HEK293 (cell line): ENCODE results near the gene WWOX.

Source experiments
- ATF2 ChIP-seq: fragments of 450-650 bp; formaldehyde crosslinking; IDR thresholded peaks from 2 replicates; pipeline ENCODE4 v1.5.1; 2016; ENCODE audit warnings: missing biosample characterization, missing genetic modification characterization, low read depth
- CTCF ChIP-seq: fragments of 450-650 bp; formaldehyde crosslinking; IDR thresholded peaks from 2 replicates; pipeline ENCODE4 v1.5.1; 2016; ENCODE audit warnings: missing biosample characterization, missing genetic modification characterization
- ELK4 ChIP-seq: IDR thresholded peaks from 2 replicates; pipeline ENCODE4 v1.6.1; 2011; ENCODE audit warnings: mild to moderate bottlenecking, low read depth, low read length, borderline replicate concordance
- GLIS1 ChIP-seq: fragments of 450-650 bp; formaldehyde crosslinking; IDR thresholded peaks from 2 replicates; pipeline ENCODE4 v1.5.1; 2016; ENCODE audit warnings: missing biosample characterization, missing genetic modification characterization
- KLF16 ChIP-seq: fragments of 450-650 bp; formaldehyde crosslinking; IDR thresholded peaks from 2 replicates; pipeline ENCODE4 v1.5.1; 2017; ENCODE audit warnings: missing biosample characterization, missing genetic modification characterization
- RBAK ChIP-seq: fragments of 450-650 bp; formaldehyde crosslinking; IDR thresholded peaks from 2 replicates; pipeline ENCODE4 v1.5.1; 2016; ENCODE audit warnings: missing biosample characterization, missing genetic modification characterization
- REST ChIP-seq: fragments of 450-650 bp; formaldehyde crosslinking; IDR thresholded peaks from 2 replicates; pipeline ENCODE4 v1.5.1; 2016; ENCODE audit warnings: missing biosample characterization, missing genetic modification characterization
- ZBTB10 ChIP-seq: fragments of 450-650 bp; formaldehyde crosslinking; IDR thresholded peaks from 2 replicates; pipeline ENCODE4 v1.5.1; 2016; ENCODE audit warnings: missing biosample characterization, missing genetic modification characterization
- ZBTB11 ChIP-seq: fragments of 450-650 bp; formaldehyde crosslinking; conservative IDR thresholded peaks from 2 replicates; pipeline ENCODE4 v1.5.1; 2016; ENCODE audit warnings: low read depth, missing biosample characterization, missing genetic modification characterization
- ZBTB8A ChIP-seq: fragments of 450-650 bp; formaldehyde crosslinking; IDR thresholded peaks from 2 replicates; pipeline ENCODE4 v1.5.1; 2016; ENCODE audit warnings: missing biosample characterization, missing genetic modification characterization
- ZNF24 ChIP-seq: fragments of 450-650 bp; formaldehyde crosslinking; IDR thresholded peaks from 2 replicates; pipeline ENCODE4 v1.5.1; 2016; ENCODE audit warnings: missing biosample characterization, missing genetic modification characterization
- ZNF544 ChIP-seq: fragments of 450-650 bp; formaldehyde crosslinking; IDR thresholded peaks from 2 replicates; pipeline ENCODE4 v1.5.0; 2017; ENCODE audit warnings: missing biosample characterization, missing genetic modification characterization
- ZNF596 ChIP-seq: fragments of 450-650 bp; IDR thresholded peaks from 2 replicates; pipeline ENCODE4 v1.5.0; 2018; ENCODE audit warnings: missing biosample characterization, mild to moderate bottlenecking, missing genetic modification characterization, moderate library complexity
- ZNF830 ChIP-seq: fragments of 450-650 bp; IDR thresholded peaks from 2 replicates; pipeline ENCODE4 v1.5.0; 2018; ENCODE audit warnings: missing biosample characterization, missing genetic modification characterization, low read depth, mild to moderate bottlenecking, moderate library complexity

DNA sequence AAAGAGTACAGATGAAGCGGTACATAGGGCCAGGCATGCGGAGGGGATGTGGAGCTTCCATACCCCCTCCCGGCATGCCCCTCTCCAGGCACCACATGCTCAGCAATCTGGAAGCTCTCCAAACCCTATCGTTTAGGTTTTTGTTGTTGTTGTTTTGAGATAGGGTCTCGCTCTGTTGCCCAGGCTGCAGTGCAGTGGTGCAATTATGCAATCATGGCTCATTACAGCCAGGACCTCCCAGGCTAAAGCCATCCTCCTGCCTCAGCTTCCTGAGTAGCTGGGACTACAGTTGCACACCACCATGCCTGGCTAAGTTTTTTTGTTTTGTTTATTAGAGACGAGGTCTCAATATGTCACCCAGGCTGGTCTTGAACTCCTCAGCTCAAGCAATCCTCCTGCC is 50.8 kb downstream of the WWOX start:
- TF ChIP-seq ZBTB11 (tag by site-specific recombination) (no peak), ELK4 (no peak), KLF16 (no peak), ZNF24 (tag by site-specific recombination) (no peak), CTCF (tag by site-specific recombination) (no peak), RBAK (no peak), REST (tag by site-specific recombination) (no peak), ZBTB8A (no peak), ZNF544 (no peak), ATF2 (tag by site-specific recombination) (no peak), GLIS1 (tag by site-specific recombination) (no peak), ZNF830 (tag by site-specific recombination) (no peak), ZNF596 (no peak), ZBTB10 (tag by site-specific recombination) (no peak)
